Neural cell (in vitro differentiated cells): ENCODE data around the gene ERVW-1. TPM values are rescaled to one million over a fixed set of nuclear protein-coding genes. Genes with fewer than 3 reads are reported as not detected.

Experiments
- H2AFZ ChIP-seq: fragments of 200-600, 300-800 bp; sonication (generic), shearing (Covaris generic); 2 replicates; pipeline ENCODE4 v1.6.0; 2014; ENCODE audit warnings: low read depth, mild to moderate bottlenecking, antibody characterized with exemption, low read length, moderate library complexity
- H3F3A ChIP-seq: fragments of 200-600 bp; shearing (Covaris generic); 2 replicates; pipeline ENCODE4 v1.6.1; 2016; ENCODE audit warnings: mild to moderate bottlenecking, moderate library complexity, mixed read lengths, antibody characterized with exemption, low read length; ENCODE audit not compliant: insufficient read depth, poor library complexity, severe bottlenecking
- H3K27ac ChIP-seq: fragments of 200-600, 300-800 bp; sonication (generic), shearing (Covaris generic); 2 replicates; pipeline ENCODE4 v1.5.1; 2014; ENCODE audit warnings: mild to moderate bottlenecking, low read length, moderate library complexity
- H3K27me3 ChIP-seq: fragments of 300-800, 200-600 bp; sonication (generic), shearing (Covaris generic); 2 replicates; pipeline ENCODE4 v1.6.0; 2014; ENCODE audit warnings: mild to moderate bottlenecking, low read depth, low read length, moderate library complexity; ENCODE audit not compliant: insufficient read depth
- H3K36me3 ChIP-seq: fragments of 300-800, 200-600 bp; sonication (generic), shearing (Covaris generic); 2 replicates; pipeline ENCODE4 v1.5.1; 2014; ENCODE audit warnings: mild to moderate bottlenecking, antibody characterized with exemption, low read length, moderate library complexity; ENCODE audit not compliant: insufficient read depth
- H3K4me2 ChIP-seq: fragments of 300-800, 200-600 bp; sonication (generic), shearing (Covaris generic); 2 replicates; pipeline ENCODE4 v1.6.0; 2014; ENCODE audit warnings: mild to moderate bottlenecking, low read length
- H3K4me3 ChIP-seq: fragments of 300-800, 200-600 bp; sonication (generic), shearing (Covaris generic); 2 replicates; pipeline ENCODE4 v1.5.1; 2014; ENCODE audit warnings: mild to moderate bottlenecking, low read length, moderate library complexity
- H3K79me2 ChIP-seq: fragments of 200-600 bp; shearing (Covaris generic); replicated peaks from 2 replicates; pipeline ENCODE4 v1.6.0; 2014; ENCODE audit warnings: mild to moderate bottlenecking, low read length, moderate library complexity; ENCODE audit not compliant: insufficient read depth
- H3K9ac ChIP-seq: fragments of 300-800, 200-600 bp; sonication (generic), shearing (Covaris generic); 2 replicates; pipeline ENCODE4 v1.6.1; 2016; ENCODE audit warnings: mild to moderate bottlenecking, low read length, mixed read lengths
- H3K9me2 ChIP-seq: fragments of 200-600 bp; shearing (Covaris generic); 2 replicates; pipeline ENCODE4 v1.6.1; 2016; ENCODE audit warnings: mild to moderate bottlenecking, low read length, mixed read lengths; ENCODE audit not compliant: insufficient read depth
- H3K9me3 ChIP-seq: fragments of 200-600, 300-800 bp; sonication (generic), shearing (Covaris generic); 2 replicates; pipeline ENCODE4 v1.6.1; 2016; ENCODE audit warnings: mild to moderate bottlenecking, mixed run types, low read length, moderate library complexity, mixed read lengths
- H4K20me1 ChIP-seq: fragments of 200-600 bp; shearing (Covaris generic); 2 replicates; pipeline ENCODE4 v1.6.1; 2016; ENCODE audit warnings: mild to moderate bottlenecking, mixed run types; ENCODE audit not compliant: insufficient read depth
- EP300 ChIP-seq: fragments of 450-650 bp; conservative IDR thresholded peaks from 2 replicates; pipeline ENCODE4 v1.6.1; 2014; ENCODE audit warnings: antibody characterized with exemption, mild to moderate bottlenecking, moderate library complexity; ENCODE audit not compliant: poor library complexity, severe bottlenecking
- EZH2 ChIP-seq: fragments of 200-600, 300-800 bp; shearing (Covaris generic), sonication (generic); IDR thresholded peaks from 2 replicates; pipeline ENCODE4 v1.6.1; 2014; ENCODE audit warnings: antibody characterized with exemption, low read length, borderline replicate concordance, mild to moderate bottlenecking; ENCODE audit not compliant: insufficient read depth, poor library complexity, severe bottlenecking
- MXI1 ChIP-seq: fragments of 450-650 bp; conservative IDR thresholded peaks from 2 replicates; pipeline ENCODE4 v1.6.1; 2014; ENCODE audit warnings: antibody characterized with exemption, mild to moderate bottlenecking; ENCODE audit not compliant: poor library complexity, severe bottlenecking
- POLR2AphosphoS5 ChIP-seq: IDR thresholded peaks from 2 replicates; pipeline ENCODE4 v1.6.1; 2012
- RAD21 ChIP-seq: fragments of 450-650 bp; conservative IDR thresholded peaks from 2 replicates; pipeline ENCODE4 v1.6.1; 2014; ENCODE audit warnings: antibody characterized with exemption, mild to moderate bottlenecking, moderate library complexity
- REST ChIP-seq: IDR thresholded peaks from 2 replicates; pipeline ENCODE4 v1.6.1; 2012; ENCODE audit warnings: borderline replicate concordance
- SMC3 ChIP-seq: fragments of 450-650 bp; conservative IDR thresholded peaks from 2 replicates; pipeline ENCODE4 v1.6.1; 2014; ENCODE audit warnings: antibody characterized with exemption, mild to moderate bottlenecking, moderate library complexity; ENCODE audit not compliant: poor library complexity
- TAF1 ChIP-seq: IDR thresholded peaks from 2 replicates; pipeline ENCODE4 v1.6.1; 2012; ENCODE audit warnings: low read depth
- polyA plus RNA-seq: library from polyadenylated mRNA; depleted of rRNA; stranded (reverse); fragments of >200 nt; gene quantifications from 2 replicates; pipeline ENCODE4 v1.2.3, GENCODE V29; 2014
- TF ChIP-seq, protein P1 (sequence below): fragments of 450-650 bp; IDR thresholded peaks from 2 replicates; pipeline ENCODE4 v1.5.1; 2014; ENCODE audit warnings: antibody characterized with exemption, mild to moderate bottlenecking, moderate library complexity; ENCODE audit not compliant: poor library complexity, severe bottlenecking

Gene ERVW-1
- polyA plus RNA-seq, 1 donor from 2014 or later: not detected

DNA sequence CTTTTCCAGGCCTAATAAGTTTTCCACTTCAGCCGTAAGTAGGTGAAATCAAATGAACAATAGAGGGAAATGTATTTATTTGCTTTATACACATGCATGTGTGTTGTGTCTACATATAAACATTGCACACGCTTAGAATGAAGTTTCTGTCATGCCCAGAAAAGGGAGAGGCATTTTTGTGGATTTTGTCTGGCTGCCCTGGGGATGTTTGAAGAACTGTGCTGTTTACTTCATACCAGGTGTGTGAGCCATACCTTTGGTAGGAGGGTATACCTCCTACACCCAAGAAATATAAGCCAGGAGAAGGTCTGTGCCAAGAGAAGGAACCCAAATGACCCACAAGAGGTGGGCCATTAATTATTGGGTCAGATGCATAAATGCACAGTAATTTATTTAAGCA lies 17.6 kb downstream of the ERVW-1 start:
- Histone ChIP-seq H3K36me3 (no peaks in the 10 kb centered on the region), H3K27me3 (no peaks in the 10 kb centered on the region), H3K4me2 (no peak overlapping the region), H3K9ac (no peak overlapping the region), H3K4me3 (no peak overlapping the region), H3K9me2 (no peaks in the 10 kb centered on the region), H3K9me3 (no peaks in the 10 kb centered on the region), H3K79me2 (no peaks in the 10 kb centered on the region), H2AFZ (no peak overlapping the region), H3K27ac (no peak overlapping the region), H4K20me1 (no peaks in the 10 kb centered on the region), H3F3A (no peaks in the 10 kb centered on the region)
- TF ChIP-seq EP300 (no peak), REST (no peak), TAF1 (no peak), RAD21 (no peak), MXI1 (no peak), EZH2 (no peak), SMC3 (no peak), POLR2AphosphoS5 (no peak)
- TF ChIP-seq, protein P1, sequence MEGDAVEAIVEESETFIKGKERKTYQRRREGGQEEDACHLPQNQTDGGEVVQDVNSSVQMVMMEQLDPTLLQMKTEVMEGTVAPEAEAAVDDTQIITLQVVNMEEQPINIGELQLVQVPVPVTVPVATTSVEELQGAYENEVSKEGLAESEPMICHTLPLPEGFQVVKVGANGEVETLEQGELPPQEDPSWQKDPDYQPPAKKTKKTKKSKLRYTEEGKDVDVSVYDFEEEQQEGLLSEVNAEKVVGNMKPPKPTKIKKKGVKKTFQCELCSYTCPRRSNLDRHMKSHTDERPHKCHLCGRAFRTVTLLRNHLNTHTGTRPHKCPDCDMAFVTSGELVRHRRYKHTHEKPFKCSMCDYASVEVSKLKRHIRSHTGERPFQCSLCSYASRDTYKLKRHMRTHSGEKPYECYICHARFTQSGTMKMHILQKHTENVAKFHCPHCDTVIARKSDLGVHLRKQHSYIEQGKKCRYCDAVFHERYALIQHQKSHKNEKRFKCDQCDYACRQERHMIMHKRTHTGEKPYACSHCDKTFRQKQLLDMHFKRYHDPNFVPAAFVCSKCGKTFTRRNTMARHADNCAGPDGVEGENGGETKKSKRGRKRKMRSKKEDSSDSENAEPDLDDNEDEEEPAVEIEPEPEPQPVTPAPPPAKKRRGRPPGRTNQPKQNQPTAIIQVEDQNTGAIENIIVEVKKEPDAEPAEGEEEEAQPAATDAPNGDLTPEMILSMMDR: no peak

DNA sequence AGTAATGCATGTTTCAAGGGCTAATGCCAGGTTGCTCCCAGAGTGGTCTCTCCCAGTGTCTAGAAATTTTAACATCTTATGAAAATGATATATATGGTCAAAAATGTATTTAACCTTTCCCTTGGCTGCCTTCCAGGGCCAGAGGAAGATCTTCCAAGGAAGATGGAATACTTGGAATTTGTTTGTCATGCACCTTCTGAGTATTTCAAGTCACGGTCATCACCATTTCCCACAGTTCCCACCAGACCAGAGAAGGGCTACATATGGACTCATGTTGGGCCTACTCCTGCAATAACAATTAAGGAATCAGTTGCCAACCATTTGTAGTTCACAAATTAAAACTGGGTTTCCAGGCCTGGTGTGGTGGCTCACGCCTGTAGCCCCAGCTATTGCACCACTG lies 21.5 kb downstream of the ERVW-1 start:
- Histone ChIP-seq H4K20me1 (no peaks in the 10 kb centered on the region), H3K4me2 (no peak overlapping the region), H3K79me2 (no peaks in the 10 kb centered on the region), H3K9me2 (no peaks in the 10 kb centered on the region), H3K9me3 (no peaks in the 10 kb centered on the region), H3K36me3 (peaks cover 9% of the 10 kb centered on the region), H3K27me3 (no peaks in the 10 kb centered on the region), H2AFZ (no peak overlapping the region), H3K9ac (no peak overlapping the region), H3K27ac (no peak overlapping the region), H3F3A (no peaks in the 10 kb centered on the region), H3K4me3 (no peak overlapping the region)
- TF ChIP-seq, protein P1: no peak
- TF ChIP-seq RAD21 (no peak), MXI1 (no peak), EZH2 (no peak), TAF1 (no peak), REST (no peak), POLR2AphosphoS5 (no peak), EP300 (no peak), SMC3 (no peak)
